Gastroesophageal sphincter (tissue), 3 donors: Measurements from ENCODE around the gene INPP5A.

Experiments used
- EP300 ChIP-seq: sonication (generic); formaldehyde crosslinking; IDR thresholded peaks from one replicate; pipeline ENCODE4 v1.6.1; 2017; ENCODE audit warnings: antibody characterized with exemption, mild to moderate bottlenecking
- POLR2A ChIP-seq, 2 donors: fragments of 450-650 bp; IDR thresholded peaks; one replicate each; pipeline ENCODE4 v1.6.1; 2017; ENCODE audit warnings: antibody characterized with exemption in 2 of 2, mild to moderate bottlenecking in 2 of 2, moderate library complexity in 1 of 2
- POLR2AphosphoS5 ChIP-seq: sonication (generic); formaldehyde crosslinking; IDR thresholded peaks from one replicate; pipeline ENCODE4 v1.6.1; 2017; ENCODE audit warnings: antibody characterized with exemption
- TF ChIP-seq, protein P1 (sequence below), 4 experiments: fragments of 200-600 bp in 2 of 4; fragments of 450-650 bp in 2 of 4; sonication (generic) in 1 of 4; IDR thresholded peaks; one replicate each; pipeline ENCODE4 v1.5.1; 2017 to 2019; ENCODE audit warnings: antibody characterized with exemption in 4 of 4, mild to moderate bottlenecking in 2 of 4, moderate library complexity in 2 of 4

DNA sequence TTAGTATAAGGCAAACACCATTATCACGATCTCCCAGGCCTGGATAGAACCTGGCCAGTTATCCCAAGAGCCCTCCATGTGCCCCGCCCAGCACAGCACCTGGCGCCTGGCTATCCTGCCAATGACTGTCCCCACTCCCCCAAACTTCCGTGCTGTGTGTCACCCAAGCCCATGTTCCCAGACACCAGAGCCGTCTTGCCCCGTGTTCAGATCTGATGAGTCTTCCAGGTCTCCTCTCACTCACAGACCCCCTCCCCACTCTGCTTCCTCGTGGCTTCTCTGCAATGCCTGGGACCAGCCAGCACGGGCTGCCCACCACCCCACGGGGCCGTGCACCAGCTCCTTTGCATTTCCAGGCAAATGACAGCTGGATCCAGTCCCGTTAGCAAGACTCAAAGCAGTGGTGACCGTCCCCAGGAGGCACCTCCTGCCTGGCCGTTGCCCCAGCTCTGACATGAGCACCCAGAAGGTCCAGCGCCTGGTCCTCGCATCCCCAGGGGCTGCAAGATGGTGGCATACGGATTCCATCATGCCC, 43.8 kb upstream of the INPP5A start:
- TF ChIP-seq, protein P1, sequence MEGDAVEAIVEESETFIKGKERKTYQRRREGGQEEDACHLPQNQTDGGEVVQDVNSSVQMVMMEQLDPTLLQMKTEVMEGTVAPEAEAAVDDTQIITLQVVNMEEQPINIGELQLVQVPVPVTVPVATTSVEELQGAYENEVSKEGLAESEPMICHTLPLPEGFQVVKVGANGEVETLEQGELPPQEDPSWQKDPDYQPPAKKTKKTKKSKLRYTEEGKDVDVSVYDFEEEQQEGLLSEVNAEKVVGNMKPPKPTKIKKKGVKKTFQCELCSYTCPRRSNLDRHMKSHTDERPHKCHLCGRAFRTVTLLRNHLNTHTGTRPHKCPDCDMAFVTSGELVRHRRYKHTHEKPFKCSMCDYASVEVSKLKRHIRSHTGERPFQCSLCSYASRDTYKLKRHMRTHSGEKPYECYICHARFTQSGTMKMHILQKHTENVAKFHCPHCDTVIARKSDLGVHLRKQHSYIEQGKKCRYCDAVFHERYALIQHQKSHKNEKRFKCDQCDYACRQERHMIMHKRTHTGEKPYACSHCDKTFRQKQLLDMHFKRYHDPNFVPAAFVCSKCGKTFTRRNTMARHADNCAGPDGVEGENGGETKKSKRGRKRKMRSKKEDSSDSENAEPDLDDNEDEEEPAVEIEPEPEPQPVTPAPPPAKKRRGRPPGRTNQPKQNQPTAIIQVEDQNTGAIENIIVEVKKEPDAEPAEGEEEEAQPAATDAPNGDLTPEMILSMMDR (IDR thresholded peaks at IDR 0.05), result no peak
- TF ChIP-seq POLR2A (IDR thresholded peaks at IDR 0.05), result no peak
- TF ChIP-seq POLR2AphosphoS5, result no peak
- no peak for TF ChIP-seq EP300
